Parathyroid adenoma (tissue), 2 donors: ENCODE measurements around the gene JAK3.
A peak's percentile ranks its signal among the peaks of the same experiment; 100 is the strongest.

Experiments used
- H2AFZ ChIP-seq: fragments of 300-600 bp; sonication (generic); one replicate; pipeline ENCODE4 v1.7.0; 2017; ENCODE audit warnings: antibody characterized with exemption, mild to moderate bottlenecking
- H3K27ac ChIP-seq: fragments of 300-600 bp; sonication (generic); one replicate; pipeline ENCODE4 v1.7.0; 2017
- H3K27me3 ChIP-seq: fragments of 300-600 bp; sonication (generic); one replicate; pipeline ENCODE4 v1.7.0; 2017; ENCODE audit warnings: low read length; ENCODE audit not compliant: control insufficient read depth, insufficient read depth
- H3K36me3 ChIP-seq: fragments of 300-600 bp; sonication (generic); one replicate; pipeline ENCODE4 v1.7.0; 2017; ENCODE audit warnings: low read length; ENCODE audit not compliant: control insufficient read depth, insufficient read depth
- H3K4me1 ChIP-seq: fragments of 300-600 bp; sonication (generic); one replicate; pipeline ENCODE4 v1.7.0; 2017; ENCODE audit warnings: control low read depth
- H3K4me2 ChIP-seq: fragments of 300-600 bp; sonication (generic); one replicate; pipeline ENCODE4 v1.7.0; 2017; ENCODE audit warnings: low read length
- H3K4me3 ChIP-seq: fragments of 300-600 bp; sonication (generic); one replicate; pipeline ENCODE4 v1.7.0; 2017; ENCODE audit warnings: low read depth, low read length
- H3K79me2 ChIP-seq: fragments of 300-600 bp; sonication (generic); one replicate; pipeline ENCODE4 v1.7.0; 2017; ENCODE audit warnings: control low read depth
- H3K9ac ChIP-seq: fragments of 300-600 bp; sonication (generic); one replicate; pipeline ENCODE4 v1.7.0; 2017; ENCODE audit warnings: mild to moderate bottlenecking
- H3K9me3 ChIP-seq: fragments of 300-600 bp; sonication (generic); one replicate; pipeline ENCODE4 v1.7.0; 2017; ENCODE audit warnings: low read length; ENCODE audit not compliant: control insufficient read depth
- CTCF ChIP-seq: fragments of 300-600 bp; sonication (generic); IDR thresholded peaks from one replicate; pipeline ENCODE4 v1.7.0; 2017; ENCODE audit warnings: antibody characterized with exemption, mild to moderate bottlenecking
- donor health status: primary hyperparathyroidism.

The JAK3 gene

GRCh38 chr19:17843908-17844490, 3.8 kb downstream of the JAK3 start:
- Histone ChIP-seq H3K4me3 (no peak overlapping the region), H3K4me2 (no peak overlapping the region), H3K9me3 (no peaks in the 10 kb centered on the region), H2AFZ (no peak overlapping the region), H3K79me2 (no peaks in the 10 kb centered on the region), H3K27ac (no peak overlapping the region), H3K4me1 (no peaks in the 10 kb centered on the region), H3K27me3 (no peaks in the 10 kb centered on the region), H3K9ac (no peak overlapping the region), H3K36me3 (no peaks in the 10 kb centered on the region)
- no peak for TF ChIP-seq CTCF

- no peak overlapping the region for H3K9ac ChIP-seq
- TF ChIP-seq CTCF: no peak
- H3K27ac ChIP-seq: no peak overlapping the region
- no peaks in the 10 kb centered on the region for H3K36me3 ChIP-seq
- no peak overlapping the region for H2AFZ ChIP-seq
- H3K27me3 ChIP-seq: no peaks in the 10 kb centered on the region
- no peak overlapping the region for H3K4me3 ChIP-seq
- no peak overlapping the region for H3K4me2 ChIP-seq
- H3K9me3 ChIP-seq: no peaks in the 10 kb centered on the region
- no peaks in the 10 kb centered on the region for H3K4me1 ChIP-seq
- H3K79me2 ChIP-seq: no peaks in the 10 kb centered on the region
Observed at GRCh38 chr19:17843292-17843827, 4.4 kb downstream of the JAK3 start.

- Histone ChIP-seq H3K27me3 (no peaks in the 10 kb centered on the region), H3K4me1 (no peaks in the 10 kb centered on the region), H3K9me3 (no peaks in the 10 kb centered on the region), H3K4me2 (no peak overlapping the region), H2AFZ (peak overlapping the region; percentile 51), H3K27ac (no peak overlapping the region), H3K79me2 (no peaks in the 10 kb centered on the region), H3K36me3 (no peaks in the 10 kb centered on the region), H3K9ac (no peak overlapping the region), H3K4me3 (no peak overlapping the region)
- TF ChIP-seq CTCF: no peak
Observed at GRCh38 chr19:17842663-17843291, 5.0 kb downstream of the JAK3 start.

GRCh38 chr19:17841810-17842662, 5.7 kb downstream of the JAK3 start:
- no peaks in the 10 kb centered on the region for H3K79me2 ChIP-seq
- H3K4me2 ChIP-seq: peak overlapping the region; percentile 6
- no peaks in the 10 kb centered on the region for H3K36me3 ChIP-seq
- H3K9me3 ChIP-seq: no peaks in the 10 kb centered on the region
- no peak overlapping the region for H3K27ac ChIP-seq
- H3K4me3 ChIP-seq: no peak overlapping the region
- TF ChIP-seq CTCF: no peak
- peak overlapping the region; percentile 51 for H2AFZ ChIP-seq
- H3K4me1 ChIP-seq: no peaks in the 10 kb centered on the region
- H3K27me3 ChIP-seq: no peaks in the 10 kb centered on the region
- H3K9ac ChIP-seq: no peak overlapping the region
